ENCODE data around the gene ZC3HAV1.
"Not testable (repeated sequence)": the region's sequence is repeated elsewhere in the genome, so short reads cannot be mapped to it uniquely, and the experiment has no call there.

ZC3HAV1 gene

GRCh38 chr7:139111811-139112301 lies 2.3 kb upstream of the ZC3HAV1 start:
- no peak for DNase-seq

GRCh38 chr7:139111147-139111546 lies 1.6 kb upstream of the ZC3HAV1 start:
- no peak for DNase-seq

GRCh38 chr7:139109983-139110411 lies 477 bp upstream of the ZC3HAV1 start:
- DNase-seq = no peak

- DNase-seq = no peak
These were observed 993 bp downstream of the ZC3HAV1 start for GRCh38 chr7:139108266-139109187.

- DNase-seq = no peak
These were observed 2.6 kb downstream of the ZC3HAV1 start for GRCh38 chr7:139106959-139107358.

GRCh38 chr7:139106227-139106626 lies 3.3 kb downstream of the ZC3HAV1 start:
- DNase-seq = not testable (repeated sequence)

- no peak for DNase-seq
These were observed 4.0 kb downstream of the ZC3HAV1 start for GRCh38 chr7:139105484-139105883.

GRCh38 chr7:139104091-139104450 lies 5.4 kb downstream of the ZC3HAV1 start:
- DNase-seq = no peak

- DNase-seq = no peak
These were observed 6.3 kb downstream of the ZC3HAV1 start for GRCh38 chr7:139103057-139103815.

GRCh38 chr7:139101637-139102158 lies 7.8 kb downstream of the ZC3HAV1 start:
- DNase-seq = not testable (repeated sequence)

- no peak for DNase-seq
These were observed 10.2 kb downstream of the ZC3HAV1 start for GRCh38 chr7:139099172-139099947.

GRCh38 chr7:139095194-139095659 lies 14.3 kb downstream of the ZC3HAV1 start:
- DNase-seq = no peak

- no peak for DNase-seq
These were observed 14.9 kb downstream of the ZC3HAV1 start for GRCh38 chr7:139094596-139094995.

- no peak for DNase-seq
These were observed 15.5 kb downstream of the ZC3HAV1 start for GRCh38 chr7:139094030-139094429.

- DNase-seq = not testable (repeated sequence)
These were observed 16.0 kb downstream of the ZC3HAV1 start for GRCh38 chr7:139093512-139093911.

GRCh38 chr7:139092090-139092796 lies 17.3 kb downstream of the ZC3HAV1 start:
- no peak for DNase-seq

GRCh38 chr7:139091677-139091996 lies 17.9 kb downstream of the ZC3HAV1 start:
- DNase-seq = no peak

- DNase-seq = no peak
These were observed 20.4 kb downstream of the ZC3HAV1 start for GRCh38 chr7:139089118-139089517.

- DNase-seq = no peak
These were observed 21.3 kb downstream of the ZC3HAV1 start for GRCh38 chr7:139088268-139088667.

GRCh38 chr7:139087212-139087611 lies 22.3 kb downstream of the ZC3HAV1 start:
- DNase-seq = no peak

- no peak for DNase-seq
These were observed 23.1 kb downstream of the ZC3HAV1 start for GRCh38 chr7:139086454-139086853.

- no peak for DNase-seq
These were observed 24.8 kb downstream of the ZC3HAV1 start for GRCh38 chr7:139084709-139085108.

All from NCI-H1092 (cell line).